GM18508 (cell line): ENCODE results near the gene C1orf159.
"Not testable (repeated sequence)": the region's sequence is repeated elsewhere in the genome, so short reads cannot be mapped to it uniquely, and the experiment has no call there.

Source experiments
- ATAC-seq: cut with Tn5 transposase; IDR thresholded peaks from one replicate; pipeline ENCODE4 v1.9.1; 2021; ENCODE audit warnings: moderate number of reproducible peaks; ENCODE audit not compliant: insufficient read depth, unreplicated experiment

The C1orf159 gene

GRCh38 chr1:1069711-1070676 lies 45.9 kb downstream of the C1orf159 start:
- no peak for ATAC-seq

- no peak for ATAC-seq
These were observed 46.7 kb downstream of the C1orf159 start for GRCh38 chr1:1069056-1069710.

GRCh38 chr1:1068517-1069055 lies 47.3 kb downstream of the C1orf159 start:
- ATAC-seq: no peak

GRCh38 chr1:1067860-1068516 lies 47.9 kb downstream of the C1orf159 start:
- ATAC-seq: no peak

- no peak for ATAC-seq
These were observed 48.5 kb downstream of the C1orf159 start for GRCh38 chr1:1067284-1067859.

GRCh38 chr1:1066403-1067283 lies 49.2 kb downstream of the C1orf159 start:
- ATAC-seq: no peak

GRCh38 chr1:1065940-1066304 lies 50.0 kb downstream of the C1orf159 start:
- not testable (repeated sequence) for ATAC-seq

GRCh38 chr1:1065265-1065939 lies 50.5 kb downstream of the C1orf159 start:
- ATAC-seq: no peak

GRCh38 chr1:1063945-1064831 lies 51.7 kb downstream of the C1orf159 start:
- peak; percentile 38 for ATAC-seq

- ATAC-seq: peak; percentile 10
These were observed 52.5 kb downstream of the C1orf159 start for GRCh38 chr1:1063261-1063944.

GRCh38 chr1:1062348-1063163 lies 53.3 kb downstream of the C1orf159 start:
- ATAC-seq: no peak

GRCh38 chr1:1061682-1062345 lies 54.1 kb downstream of the C1orf159 start:
- ATAC-seq: no peak

- ATAC-seq: no peak
These were observed 55.4 kb downstream of the C1orf159 start for GRCh38 chr1:1060281-1061000.

- no peak for ATAC-seq
These were observed 56.2 kb downstream of the C1orf159 start for GRCh38 chr1:1059494-1060280.
